Kidney (tissue), 14 donors: ENCODE results near the gene WHAMM. TPM values are rescaled to one million over a fixed set of nuclear protein-coding genes. Genes with fewer than 3 reads are reported as not detected.

Experiments used
- DNase-seq, 5 donors: peaks; one replicate each; pipeline ENCODE4 v3.0.0-alpha.2; 2013 to 2020
- FAIRE-seq: peaks from 2 replicates; lab custom pipeline; 2012; peaks lifted over from hg19 to GRCh38; lab: Jason Lieb, UNC
- H3K27ac ChIP-seq, 2 donors: one replicate each; pipeline ENCODE4 v1.7.0; 2013; ENCODE audit warnings: low read depth in 2 of 2, low read length in 2 of 2, inconsistent platforms in 1 of 2
- H3K27me3 ChIP-seq: one replicate; pipeline ENCODE4 v1.7.1; 2013; ENCODE audit warnings: low read length, inconsistent platforms; ENCODE audit not compliant: control insufficient read depth, insufficient read depth
- H3K36me3 ChIP-seq, 3 donors: one replicate each; pipeline versions ENCODE4 v1.7.0 to v1.7.1; 2013; ENCODE audit warnings: low read length in 3 of 3, control low read depth in 1 of 3, inconsistent platforms in 1 of 3; ENCODE audit not compliant: insufficient read depth in 3 of 3, control insufficient read depth in 2 of 3
- H3K4me1 ChIP-seq, 3 donors: one replicate each; pipeline versions ENCODE4 v1.7.0 to v1.7.1; 2013; ENCODE audit warnings: low read length in 3 of 3, inconsistent platforms in 1 of 3, low read depth in 1 of 3; ENCODE audit not compliant: control insufficient read depth in 2 of 3, insufficient read depth in 2 of 3
- H3K4me3 ChIP-seq, 3 donors: one replicate each; pipeline versions ENCODE4 v1.7.0 to v1.8.1; 2013; ENCODE audit warnings: low read length in 3 of 3, control low read depth in 1 of 3, inconsistent platforms in 1 of 3
- H3K9ac ChIP-seq, 3 donors: one replicate each; pipeline versions ENCODE4 v1.7.0 to v1.7.1; 2013; ENCODE audit warnings: low read length in 3 of 3, control low read depth in 1 of 3, inconsistent platforms in 1 of 3
- H3K9me3 ChIP-seq, 3 donors: one replicate each; pipeline versions ENCODE4 v1.7.0 to v1.7.1; 2013; ENCODE audit warnings: low read length in 3 of 3, control low read depth in 1 of 3, inconsistent platforms in 1 of 3; ENCODE audit not compliant: control insufficient read depth in 2 of 3, insufficient read depth in 1 of 3
- intact Hi-C: fragments of 100-400 bp; cut with DNase I; formaldehyde crosslinking; loops from one replicate; pipeline ENCODE4 v1.11.1; 2022
- polyA plus RNA-seq: library from polyadenylated mRNA; stranded (reverse); fragments of 350-450 nt; fragmentation: Illumina TruSeq; extraction: RNeasy Lipid Tissue Mini Kit (QIAGEN cat#74804); gene quantifications from one replicate; pipeline ENCODE4 v1.2.3, GENCODE V29; 2014; ENCODE audit warnings: low read depth, low replicate concordance; ENCODE audit not compliant: insufficient read depth
- total RNA-seq: library from RNA; stranded (reverse); fragmentation: NEBNext Ultra II Directional; extraction: Animal tissue kit (Norgen Biotek cat#: 25700); gene quantifications from one replicate; pipeline ENCODE4 v1.2.1, GENCODE V29; 2021
- TF ChIP-seq, protein P1 (sequence below): IDR thresholded peaks from 3 replicates; pipeline ENCODE4 v1.5.1; 2012; ENCODE audit warnings: mild to moderate bottlenecking, moderate library complexity, borderline replicate concordance; ENCODE audit not compliant: insufficient read depth; ENCODE audit errors: extremely low read depth
- donor health status: control.
- donor health status: control.
- donor health status: control.
- donor health status: control.
- donor health status: control.
- donor health status: DM: yes; HTN: yes; CAD: no.
- donor health status: Normal renal cell carcinoma (clear cell type).

WHAMM gene
- total and polyA plus RNA-seq, 2 donors from 2014 or later, result 4.0 to 13.8 TPM

DNA sequence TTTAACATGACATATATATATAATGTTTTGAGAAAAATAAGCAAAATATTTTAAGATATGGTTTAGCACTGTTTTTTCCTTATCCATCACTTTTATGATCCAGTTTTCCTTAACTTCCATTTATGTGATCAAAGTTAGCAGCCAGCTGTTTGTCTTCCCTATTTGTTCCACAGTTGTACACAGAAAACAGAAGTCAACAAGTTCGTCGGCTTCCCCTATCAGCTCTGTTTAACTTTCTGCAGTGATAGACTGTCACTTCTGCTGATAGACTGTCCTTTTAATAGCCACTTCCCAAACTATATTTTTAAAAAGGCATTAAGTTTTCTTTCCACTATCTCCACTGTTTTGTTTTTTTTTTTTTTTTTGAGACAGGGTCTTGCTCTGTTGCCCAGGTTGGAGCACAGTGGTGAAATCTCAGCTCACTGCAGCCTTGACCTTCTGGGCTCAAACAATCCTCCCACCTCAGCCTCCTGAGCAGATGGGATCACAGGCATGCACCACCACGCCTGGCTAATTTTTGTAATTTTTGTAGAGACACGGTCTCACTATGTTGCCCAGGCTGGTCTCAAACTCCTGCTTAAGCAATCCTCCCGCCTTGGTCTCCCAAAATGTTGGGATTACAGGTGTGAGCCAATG, 10.8 kb upstream of the WHAMM start:
- Histone ChIP-seq H3K36me3 (no peaks in the 10 kb centered on the region), H3K4me1 (no peaks in the 10 kb centered on the region), H3K9ac (no peak overlapping the region), H3K9me3 (no peaks in the 10 kb centered on the region), H3K27me3 (no peaks in the 10 kb centered on the region), H3K27ac (no peak overlapping the region), H3K4me3 (no peak overlapping the region)
- FAIRE-seq (no peak), DNase-seq (no peak)
- TF ChIP-seq, protein P1, sequence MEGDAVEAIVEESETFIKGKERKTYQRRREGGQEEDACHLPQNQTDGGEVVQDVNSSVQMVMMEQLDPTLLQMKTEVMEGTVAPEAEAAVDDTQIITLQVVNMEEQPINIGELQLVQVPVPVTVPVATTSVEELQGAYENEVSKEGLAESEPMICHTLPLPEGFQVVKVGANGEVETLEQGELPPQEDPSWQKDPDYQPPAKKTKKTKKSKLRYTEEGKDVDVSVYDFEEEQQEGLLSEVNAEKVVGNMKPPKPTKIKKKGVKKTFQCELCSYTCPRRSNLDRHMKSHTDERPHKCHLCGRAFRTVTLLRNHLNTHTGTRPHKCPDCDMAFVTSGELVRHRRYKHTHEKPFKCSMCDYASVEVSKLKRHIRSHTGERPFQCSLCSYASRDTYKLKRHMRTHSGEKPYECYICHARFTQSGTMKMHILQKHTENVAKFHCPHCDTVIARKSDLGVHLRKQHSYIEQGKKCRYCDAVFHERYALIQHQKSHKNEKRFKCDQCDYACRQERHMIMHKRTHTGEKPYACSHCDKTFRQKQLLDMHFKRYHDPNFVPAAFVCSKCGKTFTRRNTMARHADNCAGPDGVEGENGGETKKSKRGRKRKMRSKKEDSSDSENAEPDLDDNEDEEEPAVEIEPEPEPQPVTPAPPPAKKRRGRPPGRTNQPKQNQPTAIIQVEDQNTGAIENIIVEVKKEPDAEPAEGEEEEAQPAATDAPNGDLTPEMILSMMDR, result no peak
- intact Hi-C loops, result no loop called here

DNA sequence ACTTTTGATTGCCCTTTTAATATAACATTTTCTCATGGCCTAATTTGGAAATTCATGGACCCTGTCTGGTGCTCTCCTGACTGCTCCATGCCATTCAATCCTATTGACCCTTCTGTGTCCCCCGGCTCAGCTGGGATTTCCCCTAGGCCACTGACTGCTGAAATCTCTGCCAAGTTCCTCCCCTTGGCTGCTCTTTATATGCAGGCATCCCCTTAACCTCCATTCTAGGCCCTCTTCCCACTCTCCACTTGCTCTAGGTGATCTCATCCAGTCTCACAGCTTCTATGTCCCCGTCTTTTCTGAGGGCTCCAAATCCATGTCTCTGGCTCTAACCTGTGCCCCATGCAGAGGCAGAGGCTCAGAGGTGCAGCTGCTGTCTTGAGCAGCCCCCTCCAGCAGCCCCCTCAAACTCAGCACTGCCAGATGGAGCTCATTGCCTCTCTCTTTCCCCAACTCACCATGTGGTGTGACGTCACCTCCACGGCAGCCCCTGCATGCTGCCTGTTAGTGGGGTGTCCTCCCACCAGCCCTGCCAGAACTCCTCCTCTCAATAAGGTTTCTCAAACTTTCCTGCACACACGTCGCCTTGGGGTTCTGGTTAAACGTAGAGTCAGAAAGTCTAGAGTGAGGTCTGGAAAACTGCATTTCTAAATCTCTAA, 10.1 kb upstream of the WHAMM start:
- H3K9ac ChIP-seq, result no peak overlapping the region
- TF ChIP-seq, protein P1, result no peak

DNA sequence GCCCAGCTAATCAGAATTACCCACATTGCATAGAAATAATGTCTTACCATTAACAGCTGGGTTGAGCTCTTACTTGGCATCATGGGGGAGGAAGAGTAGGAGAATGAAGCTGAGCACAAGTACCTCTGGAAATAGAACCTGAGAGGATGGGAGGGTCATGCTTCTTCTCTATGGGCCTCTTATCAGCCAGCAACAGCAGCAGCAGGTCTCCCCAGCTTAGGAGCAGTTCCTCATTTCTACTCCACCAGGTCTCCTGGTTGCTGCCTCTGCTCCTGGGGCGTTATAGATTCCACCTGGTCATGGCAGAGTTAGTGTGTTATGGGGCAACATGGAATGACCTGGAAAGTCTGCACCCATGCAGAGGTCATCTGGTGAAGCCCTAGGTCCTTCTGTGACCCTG, 6.9 kb upstream of the WHAMM start:
- TF ChIP-seq, protein P1, result no peak
- Histone ChIP-seq H3K36me3 (no peaks in the 10 kb centered on the region), H3K9me3 (no peaks in the 10 kb centered on the region), H3K27me3 (no peaks in the 10 kb centered on the region), H3K27ac (no peak overlapping the region), H3K4me3 (no peak overlapping the region), H3K9ac (no peak overlapping the region), H3K4me1 (no peaks in the 10 kb centered on the region)
- no peak for FAIRE-seq
- no peak for DNase-seq
- intact Hi-C loops, result no loop called here

More for the DNA sequence above, 10.1 kb upstream of the WHAMM start:
- no peaks in the 10 kb centered on the region for H3K9me3 ChIP-seq
- no peak overlapping the region for H3K27ac ChIP-seq
- FAIRE-seq (no peak), DNase-seq (no peak)
- no peaks in the 10 kb centered on the region for H3K4me1 ChIP-seq
- H3K27me3 ChIP-seq, result no peaks in the 10 kb centered on the region
- no peaks in the 10 kb centered on the region for H3K36me3 ChIP-seq
- no peak overlapping the region for H3K4me3 ChIP-seq
- intact Hi-C loops, result no loop called here
